Gastrocnemius medialis (tissue), 4 donors: ENCODE results near the gene IFI27L2. TPM values are rescaled to one million over a fixed set of nuclear protein-coding genes. Genes with fewer than 3 reads are reported as not detected.

Experiments
- ATAC-seq, 2 donors: fragments of 150-250 bp; one replicate each; pipeline ENCODE4 v1.9.1; 2016
- DNase-seq, 2 donors: peaks; one replicate each; pipeline ENCODE4 v3.0.0-alpha.2; 2019
- H3K27ac ChIP-seq, 4 donors: fragments of 200-600 bp; sonication (generic); 1 replicate in 1 of 4; 2 replicates in 3 of 4; pipeline ENCODE4 v1.5.1; 2016 to 2018; ENCODE audit warnings: mild to moderate bottlenecking in 2 of 4, moderate library complexity in 1 of 4
- H3K27me3 ChIP-seq, 3 donors: fragments of 200-600 bp; sonication (generic) in 2 of 3; 1 replicate in 1 of 3; 2 replicates in 2 of 3; pipeline versions ENCODE4 v1.5.1 to v1.6.0; 2016 to 2019; ENCODE audit warnings: mild to moderate bottlenecking in 1 of 3, moderate library complexity in 1 of 3
- H3K36me3 ChIP-seq, 2 donors: fragments of 200-600 bp; sonication (generic) in 1 of 2; one replicate each; pipeline ENCODE4 v1.5.1; 2017 to 2018
- H3K4me1 ChIP-seq, 2 donors: fragments of 200-600 bp; sonication (generic) in 1 of 2; one replicate each; pipeline ENCODE4 v1.5.1; 2016 to 2017; ENCODE audit warnings: mild to moderate bottlenecking in 2 of 2
- H3K4me3 ChIP-seq, 4 donors: fragments of 200-600 bp; sonication (generic) in 3 of 4; 1 replicate in 1 of 4; 2 replicates in 3 of 4; pipeline ENCODE4 v1.5.1; 2016 to 2019; ENCODE audit warnings: mild to moderate bottlenecking in 2 of 4
- H3K9me3 ChIP-seq, 3 donors: fragments of 200-600 bp; sonication (generic) in 2 of 3; 1 replicate in 1 of 3; 2 replicates in 2 of 3; pipeline ENCODE4 v1.5.1; 2016 to 2019
- POLR2A ChIP-seq, 2 donors: fragments of 450-650 bp; IDR thresholded peaks; one replicate each; pipeline ENCODE4 v1.6.1; 2017; ENCODE audit warnings: antibody characterized with exemption in 2 of 2, mild to moderate bottlenecking in 2 of 2, moderate library complexity in 2 of 2
- in situ Hi-C, 4 donors: fragments of 200-750 bp; cut with MboI; loops; one replicate each; pipeline versions ENCODE4 v1.15.0 to v1.8.0; 2017; ENCODE audit warnings: low sequenced_read_pairs in 4 of 4
- intact Hi-C: fragments of 100-400 bp; cut with DNase I; formaldehyde crosslinking; loops from one replicate; pipeline ENCODE4 v1.15.1; 2023; ENCODE audit warnings: low total_unique reads
- total RNA-seq, 4 donors: library from RNA; depleted of rRNA; stranded (reverse); fragments of >200 nt; gene quantifications; one replicate each; pipeline versions ENCODE4 v1.1.0 to v1.2.3, GENCODE V29; 2016
- TF ChIP-seq, protein P1 (sequence below), 5 experiments: fragments of 450-650 bp in 3 of 5; fragments of 200-600 bp in 2 of 5; sonication (generic) in 2 of 5; IDR thresholded peaks in 4 of 5; conservative IDR thresholded peaks in 1 of 5; 1 replicate in 4 of 5; 2 replicates in 1 of 5; pipeline ENCODE4 v1.5.1; 2016 to 2019; ENCODE audit warnings: antibody characterized with exemption in 5 of 5, mild to moderate bottlenecking in 3 of 5, moderate library complexity in 3 of 5

The IFI27L2 gene
- total RNA-seq, 4 donors from 2014 or later: 1.1 to 9.1 (median 3.3) TPM

GRCh38 chr14:94115631-94116030, 13.8 kb downstream of the IFI27L2 start:
- H3K9me3 ChIP-seq: peaks cover 0 to 9% (median 0%) of the 10 kb centered on the region in 3 donors
- TF ChIP-seq POLR2A (IDR thresholded peaks at IDR 0.05): no peak
- TF ChIP-seq, protein P1, sequence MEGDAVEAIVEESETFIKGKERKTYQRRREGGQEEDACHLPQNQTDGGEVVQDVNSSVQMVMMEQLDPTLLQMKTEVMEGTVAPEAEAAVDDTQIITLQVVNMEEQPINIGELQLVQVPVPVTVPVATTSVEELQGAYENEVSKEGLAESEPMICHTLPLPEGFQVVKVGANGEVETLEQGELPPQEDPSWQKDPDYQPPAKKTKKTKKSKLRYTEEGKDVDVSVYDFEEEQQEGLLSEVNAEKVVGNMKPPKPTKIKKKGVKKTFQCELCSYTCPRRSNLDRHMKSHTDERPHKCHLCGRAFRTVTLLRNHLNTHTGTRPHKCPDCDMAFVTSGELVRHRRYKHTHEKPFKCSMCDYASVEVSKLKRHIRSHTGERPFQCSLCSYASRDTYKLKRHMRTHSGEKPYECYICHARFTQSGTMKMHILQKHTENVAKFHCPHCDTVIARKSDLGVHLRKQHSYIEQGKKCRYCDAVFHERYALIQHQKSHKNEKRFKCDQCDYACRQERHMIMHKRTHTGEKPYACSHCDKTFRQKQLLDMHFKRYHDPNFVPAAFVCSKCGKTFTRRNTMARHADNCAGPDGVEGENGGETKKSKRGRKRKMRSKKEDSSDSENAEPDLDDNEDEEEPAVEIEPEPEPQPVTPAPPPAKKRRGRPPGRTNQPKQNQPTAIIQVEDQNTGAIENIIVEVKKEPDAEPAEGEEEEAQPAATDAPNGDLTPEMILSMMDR (IDR thresholded peaks at IDR 0.05 in 4 of 5, conservative IDR thresholded peaks at IDR 0.05 in 1 of 5): no peak
- H3K27ac ChIP-seq: peak overlapping the region; percentile 49 to 85 (median 80)
- DNase-seq (no peak), ATAC-seq (no peak)
- H3K27me3 ChIP-seq: peaks cover 0 to 3% (median 0%) of the 10 kb centered on the region in 3 donors
- no peaks in the 10 kb centered on the region for H3K36me3 ChIP-seq
- H3K4me1 ChIP-seq: no peaks in the 10 kb centered on the region
- in situ Hi-C loops: no loop called here
- no peak overlapping the region for H3K4me3 ChIP-seq
- intact Hi-C loops: no loop called here

- peaks cover 0 to 9% (median 0%) of the 10 kb centered on the region in 3 donors for H3K9me3 ChIP-seq
- in situ Hi-C loops: no loop called here
- TF ChIP-seq, protein P1 (IDR thresholded peaks at IDR 0.05 in 4 of 5, conservative IDR thresholded peaks at IDR 0.05 in 1 of 5): no peak
- peak in 1 of 2 donors; percentile 10 for TF ChIP-seq POLR2A (IDR thresholded peaks at IDR 0.05)
- ATAC-seq (peak; percentile 50 to 59), DNase-seq (no peak)
- no peaks in the 10 kb centered on the region for H3K4me1 ChIP-seq
- H3K4me3 ChIP-seq: peak overlapping the region in 2 of 4 donors; percentile 8 to 13
- no peaks in the 10 kb centered on the region for H3K36me3 ChIP-seq
- peak overlapping the region; percentile 56 to 85 (median 80) for H3K27ac ChIP-seq
- H3K27me3 ChIP-seq: peaks cover 0 to 3% (median 0%) of the 10 kb centered on the region in 3 donors
- intact Hi-C loops: no loop called here
Measured at GRCh38 chr14:94115058-94115591, 14.3 kb downstream of the IFI27L2 start.

GRCh38 chr14:94114589-94115057, 14.8 kb downstream of the IFI27L2 start:
- Histone ChIP-seq H3K9me3 (peaks cover 0 to 5% (median 0%) of the 10 kb centered on the region in 3 donors), H3K4me3 (peak overlapping the region in 3 of 4 donors; percentile 1 to 13 (median 8)), H3K36me3 (no peaks in the 10 kb centered on the region), H3K27me3 (peaks cover 0 to 3% (median 0%) of the 10 kb centered on the region in 3 donors), H3K4me1 (peaks cover 0 to 2% of the 10 kb centered on the region in 2 donors), H3K27ac (peak overlapping the region; percentile 56 to 85 (median 80))
- DNase-seq (no peak), ATAC-seq (no peak)
- in situ Hi-C loops: no loop called here
- intact Hi-C loops: no loop called here
- TF ChIP-seq POLR2A (IDR thresholded peaks at IDR 0.05): no peak

GRCh38 chr14:94113908-94114588, 15.4 kb downstream of the IFI27L2 start:
- Histone ChIP-seq H3K4me1 (peaks cover 0 to 3% of the 10 kb centered on the region in 2 donors), H3K36me3 (no peaks in the 10 kb centered on the region), H3K9me3 (no peaks in the 10 kb centered on the region), H3K4me3 (peak overlapping the region in 2 of 4 donors; percentile 8 to 13), H3K27ac (peak overlapping the region; percentile 56 to 85 (median 80)), H3K27me3 (peaks cover 0 to under 1% (median 0%) of the 10 kb centered on the region in 3 donors)
- no peak for DNase-seq
- in situ Hi-C loops: no loop called here
- intact Hi-C loops: no loop called here
- TF ChIP-seq, protein P1 (IDR thresholded peaks at IDR 0.05 in 4 of 5, conservative IDR thresholded peaks at IDR 0.05 in 1 of 5): no peak
- no peak for TF ChIP-seq POLR2A (IDR thresholded peaks at IDR 0.05)
- no peak for ATAC-seq

DNA sequence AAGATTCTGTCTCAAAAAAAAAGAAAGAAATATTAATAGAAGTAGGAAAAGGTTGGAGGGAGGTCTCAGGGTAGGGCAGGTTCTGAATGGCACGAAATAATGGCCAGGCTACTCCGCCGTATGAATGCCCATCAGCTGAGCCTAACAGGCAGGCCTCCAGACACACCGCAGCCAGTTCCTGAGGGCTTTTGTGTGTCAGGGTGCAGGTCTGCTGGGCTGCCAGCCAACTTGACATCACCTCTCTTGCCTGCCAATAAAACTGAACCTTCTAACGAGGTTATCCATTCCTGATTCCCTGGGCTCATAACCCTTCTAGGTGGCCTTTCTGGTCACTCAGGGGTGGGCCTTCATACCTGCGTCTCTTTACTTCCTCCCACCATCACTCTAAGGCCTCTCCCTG, 15.9 kb downstream of the IFI27L2 start:
- Histone ChIP-seq H3K4me3 (peak overlapping the region in 1 of 4 donors; percentile 61), H3K9me3 (no peaks in the 10 kb centered on the region), H3K27me3 (no peaks in the 10 kb centered on the region), H3K4me1 (peaks cover 0 to 3% of the 10 kb centered on the region in 2 donors), H3K36me3 (no peaks in the 10 kb centered on the region), H3K27ac (peak overlapping the region; percentile 56 to 85 (median 80))
- TF ChIP-seq POLR2A (IDR thresholded peaks at IDR 0.05): no peak
- TF ChIP-seq, protein P1 (IDR thresholded peaks at IDR 0.05 in 4 of 5, conservative IDR thresholded peaks at IDR 0.05 in 1 of 5): no peak
- intact Hi-C loops (no loop called here), in situ Hi-C loops (no loop called here)
- ATAC-seq (no peak), DNase-seq (no peak)
